Colonic mucosa (tissue), 4 donors: ENCODE results near the gene UBALD1. TPM values are rescaled to one million over a fixed set of nuclear protein-coding genes. Genes with fewer than 3 reads are reported as not detected.
A peak's percentile ranks its signal among the peaks of the same experiment; 100 is the strongest.

ENCODE experiments used
- DNase-seq: peaks from one replicate; pipeline ENCODE4 v3.0.0-alpha.2; 2020
- H3K27ac ChIP-seq: fragments of 200-600 bp; one replicate; pipeline ENCODE4 v1.8.0; 2021
- H3K27me3 ChIP-seq: fragments of 200-600 bp; one replicate; pipeline ENCODE4 v1.8.0; 2021
- H3K36me3 ChIP-seq: fragments of 200-600 bp; one replicate; pipeline ENCODE4 v1.8.0; 2021
- H3K4me1 ChIP-seq: fragments of 200-600 bp; one replicate; pipeline ENCODE4 v1.8.0; 2021; ENCODE audit warnings: mild to moderate bottlenecking
- H3K4me3 ChIP-seq: fragments of 200-600 bp; one replicate; pipeline ENCODE4 v1.8.0; 2021
- H3K9ac ChIP-seq, 2 donors: one replicate each; pipeline ENCODE4 v1.7.0; 2013; ENCODE audit warnings: control low read depth in 2 of 2, low read depth in 2 of 2, low read length in 2 of 2
- H3K9me3 ChIP-seq: fragments of 200-600 bp; one replicate; pipeline ENCODE4 v1.8.0; 2021
- CTCF ChIP-seq: fragments of 200-600 bp; IDR thresholded peaks from one replicate; pipeline ENCODE4 v1.8.0; 2022; ENCODE audit warnings: antibody characterized with exemption, mild to moderate bottlenecking
- intact Hi-C: fragments of 100-400 bp; cut with DNase I; formaldehyde crosslinking; loops from one replicate; pipeline ENCODE4 v1.14.1; 2022
- total RNA-seq, 2 donors: library from RNA; stranded (reverse); fragmentation: NEBNext Ultra II Directional in 1 of 2; extraction: Animal tissue kit (Norgen Biotek cat#: 25700) in 1 of 2; gene quantifications; one replicate each; pipeline ENCODE4 v1.2.1, GENCODE V29; 2021
- donor health status: healthy.
- donor health status: DM: no; HTN: no; CAD: no.
- donor health status: DM: no; HTN: no; CAD: no.

Gene UBALD1
- total RNA-seq, 2 donors from 2014 or later: 19.4 to 20.2 TPM

- intact Hi-C loops: no loop called here
- H3K9ac ChIP-seq: no peak overlapping the region
Measured at GRCh38 chr16:4633910-4634635, 19.4 kb upstream of the UBALD1 start.

GRCh38 chr16:4631444-4631843 lies 16.8 kb upstream of the UBALD1 start:
- H3K36me3 ChIP-seq: no peaks in the 10 kb centered on the region
- no peak for TF ChIP-seq CTCF
- no peaks in the 10 kb centered on the region for H3K9me3 ChIP-seq
- intact Hi-C loops: no loop called here
- no peaks in the 10 kb centered on the region for H3K27me3 ChIP-seq
- peaks cover 3% of the 10 kb centered on the region for H3K4me1 ChIP-seq
- H3K27ac ChIP-seq: no peak overlapping the region
- no peak for DNase-seq
- no peak overlapping the region for H3K9ac ChIP-seq
- no peak overlapping the region for H3K4me3 ChIP-seq

More at GRCh38 chr16:4633910-4634635, 19.4 kb upstream of the UBALD1 start:
- Histone ChIP-seq H3K27ac (no peak overlapping the region), H3K4me3 (no peak overlapping the region), H3K27me3 (no peaks in the 10 kb centered on the region), H3K4me1 (no peaks in the 10 kb centered on the region), H3K36me3 (no peaks in the 10 kb centered on the region), H3K9me3 (no peaks in the 10 kb centered on the region)
- no peak for TF ChIP-seq CTCF
- no peak for DNase-seq

- Histone ChIP-seq H3K27me3 (no peaks in the 10 kb centered on the region), H3K9me3 (no peaks in the 10 kb centered on the region), H3K27ac (no peak overlapping the region), H3K9ac (no peak overlapping the region), H3K36me3 (no peaks in the 10 kb centered on the region), H3K4me3 (no peak overlapping the region), H3K4me1 (peaks cover 10% of the 10 kb centered on the region)
- intact Hi-C loops: no loop called here
- TF ChIP-seq CTCF: no peak
- DNase-seq: no peak
Measured at GRCh38 chr16:4628283-4628682, 13.6 kb upstream of the UBALD1 start.

- intact Hi-C loops: no loop called here
- Histone ChIP-seq H3K27ac (no peak overlapping the region), H3K9ac (peak overlapping the region in 1 of 2 donors; percentile 83), H3K36me3 (no peaks in the 10 kb centered on the region), H3K9me3 (no peaks in the 10 kb centered on the region), H3K4me3 (peak overlapping the region; percentile 98), H3K4me1 (peaks cover 10% of the 10 kb centered on the region), H3K27me3 (no peaks in the 10 kb centered on the region)
- TF ChIP-seq CTCF: no peak
- no peak for DNase-seq
Measured at GRCh38 chr16:4626396-4626795, 11.7 kb upstream of the UBALD1 start.

GRCh38 chr16:4625560-4626159 lies 11.0 kb upstream of the UBALD1 start:
- intact Hi-C loops: no loop called here
- H3K36me3 ChIP-seq: no peaks in the 10 kb centered on the region
- H3K4me1 ChIP-seq: peaks cover 10% of the 10 kb centered on the region
- no peak for DNase-seq
- no peaks in the 10 kb centered on the region for H3K9me3 ChIP-seq
- no peaks in the 10 kb centered on the region for H3K27me3 ChIP-seq
- TF ChIP-seq CTCF: no peak
- H3K27ac ChIP-seq: peak overlapping the region; percentile 94
- H3K4me3 ChIP-seq: peak overlapping the region; percentile 98
- peak overlapping the region; percentile 83 to 99 for H3K9ac ChIP-seq
